Brain microvascular endothelial cell (primary cell): ENCODE results near the gene UBXN11.

Experiments used
- DNase-seq: peaks from one replicate; pipeline ENCODE4 v3.0.0-alpha.2; 2020
- H3K27ac ChIP-seq: fragments of 250-450 bp; sonication (Bioruptor Pico); 2 replicates; pipeline ENCODE4 v1.5.1; 2020; ENCODE audit warnings: mild to moderate bottlenecking, moderate library complexity
- H3K27me3 ChIP-seq: fragments of 250-450 bp; sonication (Bioruptor Pico); replicated peaks from 2 replicates; pipeline ENCODE4 v1.5.1; 2020; ENCODE audit warnings: mild to moderate bottlenecking
- H3K36me3 ChIP-seq: fragments of 250-450 bp; sonication (Bioruptor Pico); replicated peaks from 2 replicates; pipeline ENCODE4 v1.5.1; 2020; ENCODE audit warnings: mild to moderate bottlenecking
- H3K4me3 ChIP-seq: 2 replicates; pipeline ENCODE4 v1.5.1; 2011; ENCODE audit warnings: low read depth, mild to moderate bottlenecking, control low read depth, low read length, moderate library complexity
- in situ Hi-C: cut with HindIII; loops from 2 replicates; pipeline ENCODE4 v1.10.0; 2017; ENCODE audit warnings: low sequenced_read_pairs, low pct_ligation_motif_present
- TF ChIP-seq, protein P1 (sequence below): IDR thresholded peaks from 2 replicates; pipeline ENCODE4 v1.5.1; 2011; ENCODE audit warnings: low read depth, mild to moderate bottlenecking, moderate library complexity, low read length, control low read depth, inconsistent platforms; ENCODE audit errors: missing control alignments

Gene UBXN11

DNA sequence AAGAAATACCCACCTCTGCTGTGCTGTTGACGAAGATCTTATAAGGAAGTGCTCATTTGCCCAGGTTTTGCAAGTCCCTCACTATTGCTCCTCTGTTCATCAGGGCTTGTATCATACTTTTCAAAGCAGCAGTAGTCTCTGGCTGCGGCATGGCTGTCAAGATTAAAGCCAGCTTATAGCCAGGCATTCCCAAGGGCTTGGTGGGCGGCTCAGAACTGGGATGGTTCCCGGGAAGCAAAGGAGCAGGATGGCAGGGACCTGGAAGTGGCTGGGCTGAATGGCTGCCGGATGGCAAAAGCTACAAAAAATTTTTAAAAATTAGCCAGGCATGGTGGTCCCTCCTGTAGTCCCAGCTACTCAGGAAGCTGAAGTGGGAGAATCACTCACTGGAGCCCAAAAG, 43.2 kb downstream of the UBXN11 start:
- in situ Hi-C loops, result no loop called here
- Histone ChIP-seq H3K27me3 (no peaks in the 10 kb centered on the region), H3K4me3 (no peak overlapping the region), H3K36me3 (peaks cover 22% of the 10 kb centered on the region), H3K27ac (no peak overlapping the region)
- TF ChIP-seq, protein P1, sequence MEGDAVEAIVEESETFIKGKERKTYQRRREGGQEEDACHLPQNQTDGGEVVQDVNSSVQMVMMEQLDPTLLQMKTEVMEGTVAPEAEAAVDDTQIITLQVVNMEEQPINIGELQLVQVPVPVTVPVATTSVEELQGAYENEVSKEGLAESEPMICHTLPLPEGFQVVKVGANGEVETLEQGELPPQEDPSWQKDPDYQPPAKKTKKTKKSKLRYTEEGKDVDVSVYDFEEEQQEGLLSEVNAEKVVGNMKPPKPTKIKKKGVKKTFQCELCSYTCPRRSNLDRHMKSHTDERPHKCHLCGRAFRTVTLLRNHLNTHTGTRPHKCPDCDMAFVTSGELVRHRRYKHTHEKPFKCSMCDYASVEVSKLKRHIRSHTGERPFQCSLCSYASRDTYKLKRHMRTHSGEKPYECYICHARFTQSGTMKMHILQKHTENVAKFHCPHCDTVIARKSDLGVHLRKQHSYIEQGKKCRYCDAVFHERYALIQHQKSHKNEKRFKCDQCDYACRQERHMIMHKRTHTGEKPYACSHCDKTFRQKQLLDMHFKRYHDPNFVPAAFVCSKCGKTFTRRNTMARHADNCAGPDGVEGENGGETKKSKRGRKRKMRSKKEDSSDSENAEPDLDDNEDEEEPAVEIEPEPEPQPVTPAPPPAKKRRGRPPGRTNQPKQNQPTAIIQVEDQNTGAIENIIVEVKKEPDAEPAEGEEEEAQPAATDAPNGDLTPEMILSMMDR, result no peak
- no peak for DNase-seq

DNA sequence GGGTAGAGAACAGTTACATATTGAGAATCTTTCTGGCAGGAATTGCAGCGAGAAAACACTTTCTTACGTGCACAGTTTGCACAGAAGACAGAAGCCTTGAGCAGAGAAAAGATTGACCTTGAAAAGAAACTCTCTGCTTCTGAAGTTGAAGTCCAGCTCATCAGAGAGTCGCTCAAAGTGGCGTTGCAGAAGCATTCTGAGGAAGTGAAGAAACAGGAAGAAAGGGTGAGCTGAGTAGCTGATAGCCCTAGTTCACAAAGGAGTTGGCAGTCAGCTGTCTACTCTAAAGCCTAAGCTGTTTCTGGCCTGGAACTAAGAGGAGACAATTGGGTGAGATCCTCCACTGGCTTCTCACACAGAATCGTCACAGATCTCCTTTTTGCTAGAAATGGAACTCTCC, 46.9 kb downstream of the UBXN11 start:
- peaks cover 33% of the 10 kb centered on the region for H3K36me3 ChIP-seq
- no peak overlapping the region for H3K27ac ChIP-seq
- no peaks in the 10 kb centered on the region for H3K27me3 ChIP-seq
- in situ Hi-C loops, result no loop called here
- TF ChIP-seq, protein P1, result no peak
- no peak for DNase-seq
- no peak overlapping the region for H3K4me3 ChIP-seq

DNA sequence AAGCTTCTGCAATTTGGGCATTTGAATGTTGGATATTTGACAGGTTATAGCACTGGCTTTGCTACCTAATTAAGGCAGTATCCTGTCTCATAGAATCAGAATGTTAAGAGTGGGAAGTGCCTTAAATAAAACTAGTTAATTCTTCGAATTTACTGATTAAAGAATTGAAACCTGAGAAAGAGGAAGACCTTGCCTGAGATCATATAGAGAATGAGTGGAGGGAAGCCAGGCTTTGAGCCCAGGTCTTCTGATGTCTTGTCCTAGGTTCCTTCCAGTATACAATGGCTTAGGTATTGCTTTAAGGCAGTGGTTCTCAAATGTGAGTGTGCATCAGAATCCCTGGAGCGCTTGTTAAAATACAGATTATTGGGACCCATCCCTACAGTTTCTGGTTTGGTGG, 47.4 kb downstream of the UBXN11 start:
- no peak overlapping the region for H3K27ac ChIP-seq
- H3K27me3 ChIP-seq, result no peaks in the 10 kb centered on the region
- in situ Hi-C loops, result no loop called here
- TF ChIP-seq, protein P1, result no peak
- H3K4me3 ChIP-seq, result no peak overlapping the region
- no peak for DNase-seq
- peaks cover 31% of the 10 kb centered on the region for H3K36me3 ChIP-seq

DNA sequence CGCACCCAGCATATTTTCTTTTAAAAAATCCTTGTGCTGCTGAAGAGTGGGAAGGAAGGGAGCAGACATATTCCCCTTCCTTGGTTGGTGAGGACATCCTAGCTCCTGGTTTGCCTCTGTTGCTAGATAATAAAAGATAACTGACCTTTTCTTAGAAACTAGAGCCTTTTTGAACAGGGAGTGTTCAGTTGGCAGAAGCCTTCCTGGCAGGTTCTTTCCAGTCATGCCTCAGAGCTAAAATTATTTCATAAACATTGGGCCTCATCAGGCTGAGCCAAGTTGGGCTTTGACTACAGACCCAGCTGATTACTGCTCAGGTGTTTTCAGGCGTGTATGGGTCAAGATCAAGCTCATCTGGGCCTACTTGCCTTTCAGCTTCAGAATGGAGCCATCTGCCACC, 49.2 kb downstream of the UBXN11 start:
- Histone ChIP-seq H3K36me3 (peaks cover 26% of the 10 kb centered on the region), H3K27ac (no peak overlapping the region), H3K27me3 (no peaks in the 10 kb centered on the region), H3K4me3 (no peak overlapping the region)
- in situ Hi-C loops, result no loop called here
- no peak for DNase-seq
- TF ChIP-seq, protein P1, result no peak

DNA sequence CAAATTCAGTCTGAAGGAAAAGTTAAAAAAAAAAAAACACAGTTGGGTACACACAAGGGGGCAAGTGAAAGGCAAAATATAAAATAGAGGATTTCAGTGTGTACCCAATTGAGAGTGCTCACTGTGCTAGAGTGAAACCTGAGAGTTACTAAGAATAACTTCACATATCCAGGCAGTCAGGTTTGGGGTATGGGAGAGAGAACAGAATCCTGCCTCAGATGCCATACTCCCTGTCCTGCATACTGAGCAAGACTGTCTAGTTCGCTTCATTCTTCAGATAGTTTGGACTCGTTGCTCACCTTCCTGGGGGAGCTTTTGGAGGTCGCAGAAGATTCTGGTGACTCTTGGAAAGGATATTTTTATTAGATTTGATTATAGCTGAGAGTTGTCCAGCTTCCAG, 52.0 kb downstream of the UBXN11 start:
- peaks cover 22% of the 10 kb centered on the region for H3K36me3 ChIP-seq

DNA sequence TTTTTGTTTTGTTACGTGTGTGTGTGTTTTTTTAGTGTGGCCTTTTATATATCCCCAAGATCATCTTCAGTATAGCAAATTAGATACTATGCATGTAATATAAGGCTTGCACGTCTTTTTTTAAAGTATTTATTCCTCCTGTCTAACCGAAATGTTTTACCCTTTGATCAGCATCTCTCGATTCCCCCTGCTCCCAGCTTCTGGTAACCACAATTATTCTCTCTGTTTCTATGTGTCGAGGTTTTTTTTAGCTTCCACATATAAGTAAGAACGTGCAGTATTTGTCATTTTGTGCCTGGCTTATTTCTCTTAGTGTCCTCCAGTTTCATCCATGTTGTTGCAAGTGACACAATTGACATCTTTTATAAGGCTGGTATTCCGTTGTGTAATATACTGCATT, 53.7 kb downstream of the UBXN11 start:
- Histone ChIP-seq H3K4me3 (no peak overlapping the region), H3K36me3 (peaks cover 18% of the 10 kb centered on the region), H3K27ac (no peak overlapping the region), H3K27me3 (no peaks in the 10 kb centered on the region)
- no peak for DNase-seq
- TF ChIP-seq, protein P1, result no peak
- in situ Hi-C loops, result no loop called here

More for the DNA sequence above, 52.0 kb downstream of the UBXN11 start:
- Histone ChIP-seq H3K27me3 (no peaks in the 10 kb centered on the region), H3K4me3 (no peak overlapping the region), H3K27ac (no peak overlapping the region)
- DNase-seq, result no peak
- TF ChIP-seq, protein P1, result no peak
- in situ Hi-C loops, result no loop called here
